Measurements from ENCODE around the gene TBCCD1.

DNA sequence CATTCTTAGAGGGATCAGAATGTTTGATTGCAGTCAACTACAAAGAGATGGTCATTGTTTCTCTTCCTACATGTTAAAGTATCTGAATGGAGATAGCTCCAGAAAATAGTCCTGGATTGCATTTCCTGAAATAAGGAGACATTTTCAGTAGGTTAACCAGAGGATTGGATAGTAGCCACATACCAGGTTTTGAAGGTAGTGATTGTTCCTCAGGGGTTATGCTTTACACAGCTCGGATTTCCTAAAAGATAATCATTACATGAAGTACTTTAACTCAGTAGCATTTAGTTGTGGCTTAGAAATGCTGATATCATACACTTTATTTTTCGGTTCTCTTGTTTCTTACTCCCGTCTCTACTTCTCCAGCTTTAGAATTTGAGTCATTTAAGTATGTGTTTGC is 13.6 kb upstream of the TBCCD1 start:
- TF ChIP-seq, protein P1, sequence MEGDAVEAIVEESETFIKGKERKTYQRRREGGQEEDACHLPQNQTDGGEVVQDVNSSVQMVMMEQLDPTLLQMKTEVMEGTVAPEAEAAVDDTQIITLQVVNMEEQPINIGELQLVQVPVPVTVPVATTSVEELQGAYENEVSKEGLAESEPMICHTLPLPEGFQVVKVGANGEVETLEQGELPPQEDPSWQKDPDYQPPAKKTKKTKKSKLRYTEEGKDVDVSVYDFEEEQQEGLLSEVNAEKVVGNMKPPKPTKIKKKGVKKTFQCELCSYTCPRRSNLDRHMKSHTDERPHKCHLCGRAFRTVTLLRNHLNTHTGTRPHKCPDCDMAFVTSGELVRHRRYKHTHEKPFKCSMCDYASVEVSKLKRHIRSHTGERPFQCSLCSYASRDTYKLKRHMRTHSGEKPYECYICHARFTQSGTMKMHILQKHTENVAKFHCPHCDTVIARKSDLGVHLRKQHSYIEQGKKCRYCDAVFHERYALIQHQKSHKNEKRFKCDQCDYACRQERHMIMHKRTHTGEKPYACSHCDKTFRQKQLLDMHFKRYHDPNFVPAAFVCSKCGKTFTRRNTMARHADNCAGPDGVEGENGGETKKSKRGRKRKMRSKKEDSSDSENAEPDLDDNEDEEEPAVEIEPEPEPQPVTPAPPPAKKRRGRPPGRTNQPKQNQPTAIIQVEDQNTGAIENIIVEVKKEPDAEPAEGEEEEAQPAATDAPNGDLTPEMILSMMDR (IDR thresholded peaks at IDR 0.05) = no peak
- no peak for TF ChIP-seq POLR2A (IDR thresholded peaks at IDR 0.05)
